Upper lobe of left lung (tissue), 4 donors: ENCODE measurements around the gene MORC2.

Experiments used
- CTCF ChIP-seq, 6 experiments: fragments of 450-650 bp in 4 of 6; fragments of 200-600 bp in 2 of 6; sonication (generic) in 2 of 6; IDR thresholded peaks; one replicate each; pipeline ENCODE4 v1.5.1; 2016 to 2019; ENCODE audit warnings: antibody characterized with exemption in 6 of 6
- POLR2A ChIP-seq, 4 donors: fragments of 450-650 bp; IDR thresholded peaks; one replicate each; pipeline ENCODE4 v1.5.1; 2016 to 2017; ENCODE audit warnings: antibody characterized with exemption in 4 of 4, mild to moderate bottlenecking in 2 of 4
- POLR2AphosphoS5 ChIP-seq, 2 donors: sonication (generic); formaldehyde crosslinking; IDR thresholded peaks; one replicate each; pipeline ENCODE4 v1.5.1; 2017; ENCODE audit warnings: antibody characterized with exemption in 2 of 2

GRCh38 chr22:30948930-30949342 is 19.6 kb downstream of the MORC2 start:
- TF ChIP-seq POLR2A (IDR thresholded peaks at IDR 0.05) (no peak), CTCF (IDR thresholded peaks at IDR 0.05) (no peak), POLR2AphosphoS5 (IDR thresholded peaks at IDR 0.05) (no peak)
